ENCODE measurements around the gene MLPH. TPM values are rescaled to one million over a fixed set of nuclear protein-coding genes. Genes with fewer than 3 reads are reported as not detected.

MLPH gene
- total RNA-seq, 2 donors from 2014 or later: 0.75 to 1.0 TPM

GRCh38 chr2:237536083-237536415, 49.0 kb downstream of the MLPH start:
- H3K9me3 ChIP-seq (ENCODE audit: control insufficient read depth, low read length): no peaks in the 10 kb centered on the region
- no peak overlapping the region for H3K27ac Mint-ChIP-seq
- no peaks in the 10 kb centered on the region for H3K9me3 Mint-ChIP-seq
- peaks cover 20% of the 10 kb centered on the region for H3K4me1 Mint-ChIP-seq
- H3K36me3 Mint-ChIP-seq (ENCODE audit: low read depth): no peaks in the 10 kb centered on the region
- H3K9ac ChIP-seq (ENCODE audit: extremely low read depth, low read length, poor library complexity, severe bottlenecking): no peak overlapping the region
- no peak overlapping the region for H3K27ac ChIP-seq (ENCODE audit: low read depth, low read length)
- no peak overlapping the region for H3K4me3 Mint-ChIP-seq
- peaks cover 4% of the 10 kb centered on the region for H3K4me1 ChIP-seq (ENCODE audit: control insufficient read depth, insufficient read depth, low read length)
- H3K27me3 Mint-ChIP-seq (ENCODE audit: insufficient read depth): peaks cover 3% of the 10 kb centered on the region
- WGBS, 2 experiments (ENCODE audit: insufficient coverage in 1 of 2, insufficient read length in 1 of 2): 94% methylated on average over 5 of the region's 5 CpGs; no CpG with 5 or more reads in 1 of the 2 experiments
- TF ChIP-seq CTCF (conservative IDR thresholded peaks at IDR 0.05): no peak
- H3K4me3 ChIP-seq (ENCODE audit: low read length): no peak overlapping the region
- no peaks in the 10 kb centered on the region for H3K27me3 ChIP-seq (ENCODE audit: control insufficient read depth, insufficient read depth, low read length, poor library complexity, severe bottlenecking)
- no peaks in the 10 kb centered on the region for H3K36me3 ChIP-seq (ENCODE audit: control insufficient read depth, insufficient read depth, low read length)
- DNase-seq: no peak

GRCh38 chr2:237536617-237537016, 49.6 kb downstream of the MLPH start:
- WGBS, 2 experiments (ENCODE audit: insufficient coverage in 1 of 2, insufficient read length in 1 of 2): 93% methylated on average over 3 to 9 of the region's 9 CpGs
- H3K27ac Mint-ChIP-seq: no peak overlapping the region
- no peak for TF ChIP-seq CTCF (conservative IDR thresholded peaks at IDR 0.05)

GRCh38 chr2:237538001-237538720, 51.1 kb downstream of the MLPH start:
- Histone ChIP-seq H3K27me3 (ENCODE audit: control insufficient read depth, insufficient read depth, low read length, poor library complexity, severe bottlenecking) (no peaks in the 10 kb centered on the region), H3K4me3 (ENCODE audit: low read length) (no peak overlapping the region), H3K9me3 (ENCODE audit: control insufficient read depth, low read length) (no peaks in the 10 kb centered on the region), H3K36me3 (ENCODE audit: control insufficient read depth, insufficient read depth, low read length) (no peaks in the 10 kb centered on the region), H3K4me1 (ENCODE audit: control insufficient read depth, insufficient read depth, low read length) (peaks cover 9% of the 10 kb centered on the region), H3K27ac (ENCODE audit: low read depth, low read length) (no peak overlapping the region), H3K9ac (ENCODE audit: extremely low read depth, low read length, poor library complexity, severe bottlenecking) (no peak overlapping the region)
- H3K27ac Mint-ChIP-seq: no peak overlapping the region
- TF ChIP-seq CTCF (conservative IDR thresholded peaks at IDR 0.05): no peak
- WGBS, 2 experiments (ENCODE audit: insufficient coverage in 1 of 2, insufficient read length in 1 of 2): 85 to 89% methylated on average over 18 to 29 of the region's 29 CpGs
- H3K36me3 Mint-ChIP-seq (ENCODE audit: low read depth): no peaks in the 10 kb centered on the region
- H3K9me3 Mint-ChIP-seq: peaks cover 10% of the 10 kb centered on the region
- no peak overlapping the region for H3K4me3 Mint-ChIP-seq
- no peak for DNase-seq
- peaks cover 2% of the 10 kb centered on the region for H3K27me3 Mint-ChIP-seq (ENCODE audit: insufficient read depth)
- H3K4me1 Mint-ChIP-seq: peaks cover 16% of the 10 kb centered on the region

More at GRCh38 chr2:237536617-237537016, 49.6 kb downstream of the MLPH start:
- Mint-ChIP-seq H3K4me1 (peaks cover 21% of the 10 kb centered on the region), H3K4me3 (no peak overlapping the region), H3K9me3 (peaks cover 2% of the 10 kb centered on the region), H3K36me3 (ENCODE audit: low read depth) (no peaks in the 10 kb centered on the region), H3K27me3 (ENCODE audit: insufficient read depth) (peaks cover 2% of the 10 kb centered on the region)
- Histone ChIP-seq H3K27ac (ENCODE audit: low read depth, low read length) (no peak overlapping the region), H3K9me3 (ENCODE audit: control insufficient read depth, low read length) (no peaks in the 10 kb centered on the region), H3K36me3 (ENCODE audit: control insufficient read depth, insufficient read depth, low read length) (no peaks in the 10 kb centered on the region), H3K27me3 (ENCODE audit: control insufficient read depth, insufficient read depth, low read length, poor library complexity, severe bottlenecking) (no peaks in the 10 kb centered on the region), H3K4me3 (ENCODE audit: low read length) (no peak overlapping the region), H3K9ac (ENCODE audit: extremely low read depth, low read length, poor library complexity, severe bottlenecking) (no peak overlapping the region), H3K4me1 (ENCODE audit: control insufficient read depth, insufficient read depth, low read length) (peaks cover 9% of the 10 kb centered on the region)
- DNase-seq: no peak

Measured in endodermal cell (in vitro differentiated cells).